Breast epithelium (tissue), 3 donors: Measurements from ENCODE around the gene SAP130.

Experiments
- CTCF ChIP-seq, 3 donors: fragments of 450-650 bp; IDR thresholded peaks; one replicate each; pipeline ENCODE4 v1.5.1; 2016 to 2017; ENCODE audit warnings: antibody characterized with exemption in 3 of 3, mild to moderate bottlenecking in 3 of 3, moderate library complexity in 3 of 3
- POLR2A ChIP-seq: fragments of 450-650 bp; IDR thresholded peaks from one replicate; pipeline ENCODE4 v1.6.1; 2016; ENCODE audit warnings: antibody characterized with exemption, mild to moderate bottlenecking, moderate library complexity
- POLR2AphosphoS5 ChIP-seq, 3 donors: sonication (generic); formaldehyde crosslinking; IDR thresholded peaks; one replicate each; pipeline ENCODE4 v1.6.1; 2017; ENCODE audit warnings: antibody characterized with exemption in 3 of 3

GRCh38 chr2:127893033-127893432, 134.8 kb downstream of the SAP130 start:
- TF ChIP-seq POLR2A (no peak), CTCF (IDR thresholded peaks at IDR 0.05) (no peak), POLR2AphosphoS5 (IDR thresholded peaks at IDR 0.05) (no peak)
